HEK293T (cell line): Measurements from ENCODE around the gene CBLB.

Experiments used
- CTCF ChIA-PET: fragments of 350-600 bp; formaldehyde crosslinking; extraction: SDS; loops from one replicate; lab custom pipeline; 2021; ENCODE audit warnings: antibody characterized with exemption, inconsistent platforms; lab: Yijun Ruan, JAX
- POLR2A ChIA-PET: fragments of 350-600 bp; formaldehyde crosslinking; extraction: SDS; loops from one replicate; lab custom pipeline; 2020; ENCODE audit warnings: antibody characterized with exemption, inconsistent platforms; lab: Yijun Ruan, JAX
- DNase-seq: peaks from one replicate; pipeline ENCODE4 v3.0.0; 2012; ENCODE audit warnings: mixed read lengths; ENCODE audit errors: extremely low spot score
- ARNT ChIP-seq: fragments of 450-650 bp; IDR thresholded peaks from 2 replicates; pipeline ENCODE4 v1.6.1; 2017; ENCODE audit warnings: mild to moderate bottlenecking
- BHLHE40 ChIP-seq: fragments of 450-650 bp; IDR thresholded peaks from 2 replicates; pipeline ENCODE4 v1.6.1; 2016; ENCODE audit warnings: mild to moderate bottlenecking, moderate library complexity, borderline replicate concordance
- CTBP1 ChIP-seq: fragments of 450-650 bp; IDR thresholded peaks from 2 replicates; pipeline ENCODE4 v1.6.1; 2016; ENCODE audit warnings: borderline replicate concordance
- ELF4 ChIP-seq: fragments of 450-650 bp; IDR thresholded peaks from 2 replicates; pipeline ENCODE4 v1.6.1; 2017; ENCODE audit warnings: antibody characterized with exemption
- FOXA1 ChIP-seq: fragments of 450-650 bp; IDR thresholded peaks from 2 replicates; pipeline ENCODE4 v1.6.1; 2016; ENCODE audit warnings: mild to moderate bottlenecking
- FOXK2 ChIP-seq: fragments of 450-650 bp; IDR thresholded peaks from 2 replicates; pipeline ENCODE4 v1.6.1; 2016; ENCODE audit warnings: mild to moderate bottlenecking
- FOXM1 ChIP-seq: fragments of 450-650 bp; IDR thresholded peaks from 2 replicates; pipeline ENCODE4 v1.6.1; 2017; ENCODE audit warnings: mild to moderate bottlenecking, borderline replicate concordance
- HDGF ChIP-seq: fragments of 450-650 bp; IDR thresholded peaks from 2 replicates; pipeline ENCODE4 v1.6.1; 2017; ENCODE audit warnings: antibody characterized with exemption, borderline replicate concordance
- L3MBTL2 ChIP-seq: fragments of 450-650 bp; conservative IDR thresholded peaks from 2 replicates; pipeline ENCODE4 v1.6.1; 2016; ENCODE audit warnings: mild to moderate bottlenecking
- LEF1 ChIP-seq: fragments of 450-650 bp; IDR thresholded peaks from 2 replicates; pipeline ENCODE4 v1.6.1; 2017; ENCODE audit warnings: mild to moderate bottlenecking, borderline replicate concordance
- NFRKB ChIP-seq: fragments of 450-650 bp; IDR thresholded peaks from 2 replicates; pipeline ENCODE4 v1.6.1; 2016; ENCODE audit warnings: mild to moderate bottlenecking, moderate library complexity
- PKNOX1 ChIP-seq: fragments of 450-650 bp; IDR thresholded peaks from 2 replicates; pipeline ENCODE4 v1.6.1; 2016
- SP1 ChIP-seq: fragments of 450-650 bp; IDR thresholded peaks from 2 replicates; pipeline ENCODE4 v1.6.1; 2017
- SUZ12 ChIP-seq: fragments of 450-650 bp; IDR thresholded peaks from 2 replicates; pipeline ENCODE4 v1.6.1; 2016; ENCODE audit warnings: mild to moderate bottlenecking
- TARDBP ChIP-seq: fragments of 450-650 bp; IDR thresholded peaks from 2 replicates; pipeline ENCODE4 v1.6.1; 2016
- ZNF384 ChIP-seq: fragments of 450-650 bp; IDR thresholded peaks from 2 replicates; pipeline ENCODE4 v1.6.1; 2016

Gene CBLB

GRCh38 chr3:105868742-105869530, at the start of gene CBLB:
Gene CBLB (minus strand): TSS chr3:105869012. CDS start chr3:105867577, 1,435 bp downstream.
- peak; percentile 87 for DNase-seq
- ChIA-PET CTCF (no interaction called here), POLR2A (interaction anchor here (1.5 kb wide), 2 partner anchors 13 to 24 kb away, joined by 5 read pairs; no protein-coding TSS in a partner anchor)
- TF ChIP-seq PKNOX1 (peak; percentile 98), TARDBP (peak; percentile 94), L3MBTL2 (peak; percentile 69), SP1 (peak; percentile 21; the same call in 1 of the 2 replicates), BHLHE40 (no peak), ELF4 (0 out of 2 replicates have a peak, but pooled peaks have one; percentile 19), CTBP1 (no peak)

GRCh38 chr3:105916767-105917166, 48.0 kb upstream of the CBLB start:
- ChIA-PET CTCF (no interaction called here), POLR2A (no interaction called here)

DNA sequence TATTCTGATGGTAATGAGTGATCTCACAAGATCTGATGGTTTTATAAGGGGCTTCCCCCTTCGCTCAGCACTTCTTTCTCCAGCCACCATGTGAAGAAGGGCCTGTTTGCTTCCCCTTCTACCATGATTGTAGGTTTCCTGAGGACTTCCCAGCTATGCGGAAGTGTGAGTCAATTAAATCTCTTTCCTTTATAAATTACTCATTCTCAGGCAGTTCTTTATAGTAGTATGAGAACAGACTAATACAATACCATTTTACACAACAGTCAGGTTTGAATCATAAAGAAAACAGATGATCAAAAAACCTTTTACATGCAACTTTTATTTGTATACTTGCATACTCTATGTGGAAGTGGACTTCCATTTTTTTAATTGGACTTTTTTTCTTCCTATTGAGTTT, 46.7 kb upstream of the CBLB start:
- POLR2A ChIA-PET = no interaction called here
- DNase-seq = no peak
- CTCF ChIA-PET = no interaction called here
- TF ChIP-seq FOXM1 (no peak), ZNF384 (no peak), FOXA1 (no peak), LEF1 (no peak), TARDBP (no peak), ARNT (no peak), L3MBTL2 (no peak), NFRKB (no peak), CTBP1 (no peak), SUZ12 (no peak), ELF4 (no peak), BHLHE40 (no peak), PKNOX1 (no peak), SP1 (no peak), HDGF (no peak)

More at GRCh38 chr3:105916767-105917166, 48.0 kb upstream of the CBLB start:
- no peak for TF ChIP-seq ZNF384
- TF ChIP-seq L3MBTL2 = no peak
- no peak for TF ChIP-seq FOXM1
- no peak for TF ChIP-seq NFRKB
- TF ChIP-seq ARNT = no peak
- TF ChIP-seq LEF1 = no peak
- no peak for TF ChIP-seq FOXA1
- no peak for TF ChIP-seq BHLHE40
- TF ChIP-seq HDGF = no peak
- TF ChIP-seq PKNOX1 = no peak
- TF ChIP-seq SUZ12 = no peak
- no peak for TF ChIP-seq TARDBP
- TF ChIP-seq FOXK2 = no peak
- no peak for TF ChIP-seq SP1
- TF ChIP-seq ELF4 = no peak
- no peak for TF ChIP-seq CTBP1
- no peak for DNase-seq

DNA sequence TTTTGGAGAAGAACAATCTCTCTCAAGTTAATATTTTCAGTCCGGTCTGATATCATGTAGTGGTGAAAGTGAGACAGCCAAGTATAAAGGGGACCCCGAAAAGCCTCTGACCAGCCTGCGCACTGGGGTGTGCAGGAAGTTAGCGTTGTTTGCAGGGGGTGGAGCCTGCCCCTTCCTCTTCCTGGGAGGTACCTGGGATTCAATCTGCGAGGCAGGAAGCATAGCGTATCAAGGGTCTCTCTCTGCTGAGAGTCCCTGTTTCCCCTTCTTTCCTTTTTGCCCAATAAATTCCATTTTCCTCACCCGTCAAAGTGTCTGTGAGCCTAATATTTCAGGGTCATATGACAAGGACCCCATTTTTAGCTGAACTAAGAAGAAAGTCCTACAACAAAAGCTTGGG, 44.8 kb upstream of the CBLB start:
- TF ChIP-seq FOXK2 (no peak), FOXA1 (no peak), ZNF384 (no peak), TARDBP (no peak), ELF4 (no peak), BHLHE40 (no peak), SP1 (no peak), PKNOX1 (no peak), NFRKB (no peak), HDGF (no peak), ARNT (no peak), CTBP1 (no peak), SUZ12 (no peak), LEF1 (no peak), L3MBTL2 (no peak), FOXM1 (no peak)
- CTCF ChIA-PET = no interaction called here
- DNase-seq = no peak
- POLR2A ChIA-PET = no interaction called here

GRCh38 chr3:105912891-105913290, 44.1 kb upstream of the CBLB start:
- ChIA-PET CTCF (no interaction called here), POLR2A (no interaction called here)
- DNase-seq = no peak
- no peak for TF ChIP-seq L3MBTL2

DNA sequence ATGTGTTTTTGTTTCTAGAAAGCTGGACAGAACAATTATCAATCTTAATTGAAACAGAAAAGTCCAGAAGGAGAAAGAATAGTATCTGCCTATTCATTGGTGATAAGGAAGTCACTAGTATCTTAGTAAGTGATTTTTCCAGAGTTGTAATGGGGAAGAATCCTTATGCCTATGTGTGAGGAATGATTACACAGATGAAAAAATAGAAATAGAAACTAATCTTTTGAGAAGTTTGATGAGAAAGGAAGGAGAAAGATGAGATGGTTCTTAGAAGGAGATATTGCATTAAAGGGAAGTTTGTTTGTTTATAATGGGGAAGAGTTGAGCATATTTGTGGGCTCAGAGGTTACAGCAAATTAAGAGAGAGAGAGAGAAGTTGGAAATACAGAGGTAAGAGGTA, 42.7 kb upstream of the CBLB start:
- CTCF ChIA-PET = no interaction called here
- DNase-seq = no peak
- POLR2A ChIA-PET = no interaction called here
- TF ChIP-seq SUZ12 (no peak), SP1 (no peak), FOXM1 (no peak), ARNT (no peak), FOXA1 (no peak), ZNF384 (no peak)
